ENCODE data around the gene CD109.

- TF ChIP-seq, protein P1, sequence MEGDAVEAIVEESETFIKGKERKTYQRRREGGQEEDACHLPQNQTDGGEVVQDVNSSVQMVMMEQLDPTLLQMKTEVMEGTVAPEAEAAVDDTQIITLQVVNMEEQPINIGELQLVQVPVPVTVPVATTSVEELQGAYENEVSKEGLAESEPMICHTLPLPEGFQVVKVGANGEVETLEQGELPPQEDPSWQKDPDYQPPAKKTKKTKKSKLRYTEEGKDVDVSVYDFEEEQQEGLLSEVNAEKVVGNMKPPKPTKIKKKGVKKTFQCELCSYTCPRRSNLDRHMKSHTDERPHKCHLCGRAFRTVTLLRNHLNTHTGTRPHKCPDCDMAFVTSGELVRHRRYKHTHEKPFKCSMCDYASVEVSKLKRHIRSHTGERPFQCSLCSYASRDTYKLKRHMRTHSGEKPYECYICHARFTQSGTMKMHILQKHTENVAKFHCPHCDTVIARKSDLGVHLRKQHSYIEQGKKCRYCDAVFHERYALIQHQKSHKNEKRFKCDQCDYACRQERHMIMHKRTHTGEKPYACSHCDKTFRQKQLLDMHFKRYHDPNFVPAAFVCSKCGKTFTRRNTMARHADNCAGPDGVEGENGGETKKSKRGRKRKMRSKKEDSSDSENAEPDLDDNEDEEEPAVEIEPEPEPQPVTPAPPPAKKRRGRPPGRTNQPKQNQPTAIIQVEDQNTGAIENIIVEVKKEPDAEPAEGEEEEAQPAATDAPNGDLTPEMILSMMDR (IDR thresholded peaks at IDR 0.05), result no peak
- TF ChIP-seq POLR2AphosphoS5 (IDR thresholded peaks at IDR 0.05) (no peak), POLR2A (IDR thresholded peaks at IDR 0.05) (no peak), EP300 (IDR thresholded peaks at IDR 0.05) (no peak)
Observed at GRCh38 chr6:73710470-73710869, 14.5 kb downstream of the CD109 start.
